GM19023 (cell line): ENCODE measurements around the gene PALLD.
"Not testable (repeated sequence)": the region's sequence is repeated elsewhere in the genome, so short reads cannot be mapped to it uniquely, and the experiment has no call there.

Source experiments
- ATAC-seq: cut with Tn5 transposase; IDR thresholded peaks from one replicate; pipeline ENCODE4 v1.9.1; 2021; ENCODE audit warnings: mild to moderate bottlenecking, moderate library complexity; ENCODE audit not compliant: unreplicated experiment

Gene PALLD

DNA sequence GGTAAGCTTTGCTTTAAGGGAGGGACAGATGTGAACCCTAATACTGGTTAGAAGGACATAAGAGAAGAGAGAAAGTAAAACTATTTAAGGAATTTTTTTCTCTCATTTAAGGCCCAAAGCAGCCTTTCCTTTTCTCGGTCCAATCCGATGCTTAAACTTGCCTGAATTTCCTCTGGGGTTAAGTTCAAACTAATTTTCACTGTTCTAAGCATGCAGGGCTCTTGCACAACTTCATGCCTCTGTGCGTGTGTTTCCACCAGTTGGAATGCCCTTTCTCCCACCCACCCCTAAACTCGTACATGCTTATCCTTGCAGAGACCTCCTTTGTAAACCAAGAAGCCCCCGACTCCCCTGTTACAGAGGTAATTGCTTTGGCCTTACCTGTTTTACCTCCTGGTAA lies 308.5 kb downstream of the PALLD start:
- no peak for ATAC-seq

DNA sequence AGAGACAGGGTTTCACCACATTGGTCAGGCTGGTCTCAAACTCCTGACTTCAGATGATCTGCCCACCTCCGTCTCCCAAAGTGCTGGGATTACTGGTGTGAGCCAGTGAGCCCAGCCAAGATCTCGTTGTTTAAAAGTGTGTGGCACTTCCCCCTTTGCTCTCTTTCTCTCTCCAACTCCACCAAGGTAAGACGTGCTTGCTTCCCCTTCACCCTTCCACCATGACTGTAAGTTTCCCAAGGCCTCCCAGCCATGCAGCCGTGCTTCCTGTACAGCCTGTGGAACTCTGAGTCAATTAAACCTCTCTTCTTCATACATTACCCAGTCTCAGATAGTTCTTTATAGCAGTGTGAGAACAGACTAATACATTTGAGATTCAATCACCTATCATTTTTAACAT lies 309.4 kb downstream of the PALLD start:
- ATAC-seq = not testable (repeated sequence)

DNA sequence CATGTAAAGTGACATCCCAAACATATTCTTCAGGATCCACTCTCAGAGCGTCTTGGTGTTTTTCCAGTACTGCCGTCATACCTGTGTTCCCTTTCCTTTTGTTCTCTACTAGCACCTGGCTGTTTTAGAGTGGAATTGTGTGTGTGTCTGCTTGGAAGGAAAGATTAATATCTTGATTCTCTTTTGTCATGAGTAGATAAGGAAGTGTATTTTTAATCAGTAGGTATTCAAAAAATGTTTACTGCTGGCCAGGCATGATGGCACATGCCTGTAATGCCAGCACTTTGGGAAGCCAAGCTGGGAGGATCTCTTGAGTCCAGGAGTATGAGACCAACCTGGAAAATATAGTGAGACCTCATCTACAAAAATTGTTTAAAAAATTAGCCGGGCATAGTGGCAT lies 314.4 kb downstream of the PALLD start:
- ATAC-seq = no peak

DNA sequence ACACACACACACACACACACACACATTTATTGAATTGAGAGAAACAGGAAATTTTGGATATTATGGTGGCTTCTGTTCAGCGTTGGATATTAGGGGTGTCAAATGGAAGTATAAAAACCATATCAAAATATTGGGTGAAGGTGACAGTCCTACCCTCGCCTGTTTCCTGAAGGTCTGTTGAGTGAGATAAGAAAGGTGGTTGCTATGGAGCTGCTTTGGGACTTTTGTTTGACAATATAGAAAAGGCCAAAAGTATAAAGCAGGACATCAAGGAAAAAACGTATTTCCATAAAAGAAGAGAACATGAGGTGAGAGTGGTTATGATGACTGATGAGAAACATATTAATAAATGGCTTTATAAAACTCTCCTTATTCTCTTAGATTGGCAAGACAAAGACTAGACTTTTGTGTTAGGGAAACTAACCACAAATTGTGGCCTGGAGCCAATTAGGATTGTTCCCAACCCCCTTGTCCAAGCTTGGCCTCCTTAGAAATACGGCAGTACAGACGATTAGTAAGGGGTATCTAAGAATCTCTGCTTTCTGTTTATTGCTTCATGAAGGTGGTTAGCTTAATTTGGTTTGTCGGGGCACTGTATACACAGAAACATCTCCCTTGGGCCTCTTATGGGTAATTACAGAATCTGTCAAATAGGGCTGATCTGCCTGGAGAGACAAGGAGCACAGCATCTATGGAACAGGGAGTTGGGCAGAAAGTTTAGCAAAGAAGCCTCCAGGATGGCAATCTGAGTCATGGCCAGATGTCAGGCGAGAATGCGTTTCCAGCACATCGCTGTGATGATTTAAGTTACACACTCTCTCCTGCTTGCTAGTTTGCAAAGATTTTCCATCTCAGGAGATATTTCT lies 315.2 kb downstream of the PALLD start:
- ATAC-seq = no peak

DNA sequence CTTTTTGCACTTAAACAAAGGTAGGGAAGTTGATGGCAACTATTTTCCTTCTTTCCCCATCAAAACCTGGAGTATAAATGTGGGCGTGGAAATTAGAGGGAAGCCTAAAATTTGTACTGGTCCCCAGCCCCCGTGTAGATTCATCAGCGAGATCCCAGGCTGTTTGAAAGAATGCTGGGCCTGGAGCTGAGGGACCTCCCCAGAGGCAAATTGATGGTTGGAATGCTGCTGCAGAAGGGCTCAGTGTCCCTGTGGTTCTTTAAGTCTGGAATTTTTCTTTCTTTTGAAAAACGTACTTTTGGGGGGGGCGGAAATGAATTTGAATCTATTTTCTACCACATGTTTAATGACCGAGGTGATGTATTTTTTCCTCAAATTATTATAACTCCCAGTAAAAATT lies 316.0 kb downstream of the PALLD start:
- no peak for ATAC-seq

DNA sequence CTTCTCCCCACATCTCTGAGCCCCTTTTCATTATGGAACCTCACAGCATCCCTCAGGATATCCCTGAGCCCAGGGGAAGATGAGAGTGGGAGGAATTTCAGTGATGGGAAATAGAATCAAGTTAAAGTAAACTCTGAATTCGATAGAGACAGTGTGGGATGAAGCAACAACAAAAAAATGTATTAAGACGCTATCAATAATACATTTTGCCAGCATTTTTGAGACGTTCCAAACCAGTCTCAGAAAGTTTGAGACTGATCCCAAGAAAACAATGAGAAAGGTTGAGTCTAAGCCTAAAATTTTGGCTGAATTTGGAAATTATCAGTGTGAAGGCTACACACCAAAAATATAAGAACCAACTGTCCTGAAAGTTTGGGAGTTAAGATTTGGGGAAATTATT lies 317.0 kb downstream of the PALLD start:
- ATAC-seq = no peak

DNA sequence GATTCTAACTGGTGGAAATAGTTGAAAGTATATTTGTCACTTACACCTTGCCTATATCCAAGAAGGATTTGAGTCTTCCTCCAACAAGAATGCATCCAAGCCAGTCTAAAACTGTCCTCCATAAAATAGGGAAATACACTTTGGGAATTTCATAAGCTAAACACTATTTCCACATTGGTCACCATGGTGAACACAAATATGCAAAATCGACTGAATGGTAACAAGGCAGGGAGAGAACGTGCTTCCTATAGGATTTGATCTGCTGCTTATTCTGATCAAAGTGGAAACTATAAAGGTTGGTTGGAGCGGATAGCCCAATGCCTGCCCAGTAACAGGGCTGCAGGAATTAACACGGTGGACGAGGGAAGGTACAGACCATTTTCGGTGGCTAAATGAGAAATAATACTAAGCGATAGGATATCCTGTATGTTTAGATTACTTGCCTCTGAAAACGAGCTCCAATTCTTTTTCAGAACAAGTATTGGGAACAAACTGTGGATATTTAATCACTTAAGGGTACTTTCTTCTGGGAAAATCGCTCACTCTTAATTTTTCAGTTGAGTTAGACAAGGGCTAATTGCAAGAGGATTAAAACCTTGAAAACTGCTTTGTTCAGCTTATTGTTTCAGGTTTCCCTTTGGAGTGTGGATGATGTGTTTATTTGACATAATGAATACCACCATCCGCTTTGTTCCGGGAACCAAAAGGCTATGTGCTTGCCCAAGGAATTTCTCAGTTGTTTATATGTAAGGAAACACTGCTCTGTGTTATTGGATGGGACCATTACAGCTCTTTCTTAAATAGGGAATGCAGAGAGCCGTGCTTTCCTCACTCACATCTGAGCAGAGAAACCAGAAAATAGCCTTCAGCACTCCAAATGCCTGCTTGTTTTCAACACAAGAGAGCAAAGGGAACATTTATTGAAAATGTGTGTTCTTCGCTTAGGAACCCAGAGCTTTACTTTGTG lies 318.8 kb downstream of the PALLD start:
- ATAC-seq = no peak

DNA sequence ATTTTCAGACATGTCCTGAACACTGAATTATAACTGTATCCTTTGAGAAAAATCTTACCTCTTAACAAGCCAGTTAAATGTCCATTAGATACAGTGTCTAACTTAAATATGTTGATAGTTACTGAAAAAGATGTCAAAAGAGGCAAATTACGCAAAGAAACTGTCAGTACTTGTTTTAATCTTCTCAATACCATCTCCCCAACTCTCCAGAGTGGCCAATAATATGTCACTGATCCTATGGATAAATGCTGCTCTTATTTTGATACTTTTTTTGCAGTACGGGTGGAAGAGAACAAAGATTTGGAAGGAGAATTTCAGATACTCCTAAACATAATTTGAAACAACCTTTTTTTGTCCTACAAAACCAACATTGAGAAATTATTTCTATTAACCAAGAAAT lies 320.5 kb downstream of the PALLD start:
- ATAC-seq = no peak

DNA sequence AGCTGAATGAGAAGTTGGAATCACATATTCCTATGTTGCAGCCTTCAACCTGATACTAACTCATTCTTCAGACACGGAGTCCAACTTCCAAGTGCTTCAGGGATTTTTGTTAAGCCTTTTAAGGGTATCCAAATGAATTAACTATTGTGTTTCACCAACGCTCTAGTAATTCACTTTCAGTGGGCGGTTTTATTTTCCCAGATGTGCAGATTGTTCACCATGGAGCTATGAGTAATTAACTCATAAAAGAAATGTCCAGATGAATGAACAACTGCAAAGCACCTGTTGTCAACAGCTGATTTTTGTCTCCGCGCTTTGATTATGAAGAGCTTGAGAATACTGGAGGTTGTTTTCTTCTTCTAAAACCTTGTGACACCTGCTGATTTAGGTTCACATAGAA lies 325.6 kb downstream of the PALLD start:
- ATAC-seq = no peak

DNA sequence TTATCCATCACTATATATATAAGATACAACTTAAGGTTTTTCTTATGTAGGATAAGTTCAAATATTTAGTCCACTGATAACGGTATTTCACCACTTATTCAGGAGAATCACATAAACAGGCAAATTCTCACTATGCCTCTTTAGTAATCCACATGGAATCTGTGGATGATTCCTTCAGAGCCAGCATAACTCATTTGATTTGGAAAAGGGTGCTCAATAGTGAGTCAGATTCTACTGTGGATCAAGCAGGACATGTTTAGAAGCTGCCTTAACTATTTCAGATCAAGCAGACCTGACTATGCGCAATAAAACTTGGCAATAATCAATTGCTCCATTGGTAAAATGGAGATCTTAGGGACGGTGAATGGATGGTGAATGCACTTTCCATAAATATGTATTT lies 329.1 kb downstream of the PALLD start:
- no peak for ATAC-seq

DNA sequence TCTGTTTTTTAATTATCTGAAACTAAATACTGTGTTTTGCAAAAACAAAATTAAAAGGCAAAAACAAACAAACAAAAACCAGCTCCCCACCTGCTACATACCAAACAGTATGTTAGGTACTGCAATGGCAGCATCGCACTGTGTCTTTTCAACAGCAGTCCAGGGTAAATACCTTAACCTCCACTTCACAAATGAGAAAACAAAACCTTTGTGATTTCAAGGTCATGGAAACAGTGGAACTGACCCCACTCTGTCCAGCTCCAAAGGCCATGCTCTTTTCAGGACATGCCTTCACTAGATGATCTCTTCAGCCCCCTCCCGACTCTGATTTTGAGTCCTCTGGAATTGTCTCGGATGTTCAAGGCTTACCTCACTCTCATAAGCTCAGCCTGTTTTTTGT lies 329.8 kb downstream of the PALLD start:
- no peak for ATAC-seq

DNA sequence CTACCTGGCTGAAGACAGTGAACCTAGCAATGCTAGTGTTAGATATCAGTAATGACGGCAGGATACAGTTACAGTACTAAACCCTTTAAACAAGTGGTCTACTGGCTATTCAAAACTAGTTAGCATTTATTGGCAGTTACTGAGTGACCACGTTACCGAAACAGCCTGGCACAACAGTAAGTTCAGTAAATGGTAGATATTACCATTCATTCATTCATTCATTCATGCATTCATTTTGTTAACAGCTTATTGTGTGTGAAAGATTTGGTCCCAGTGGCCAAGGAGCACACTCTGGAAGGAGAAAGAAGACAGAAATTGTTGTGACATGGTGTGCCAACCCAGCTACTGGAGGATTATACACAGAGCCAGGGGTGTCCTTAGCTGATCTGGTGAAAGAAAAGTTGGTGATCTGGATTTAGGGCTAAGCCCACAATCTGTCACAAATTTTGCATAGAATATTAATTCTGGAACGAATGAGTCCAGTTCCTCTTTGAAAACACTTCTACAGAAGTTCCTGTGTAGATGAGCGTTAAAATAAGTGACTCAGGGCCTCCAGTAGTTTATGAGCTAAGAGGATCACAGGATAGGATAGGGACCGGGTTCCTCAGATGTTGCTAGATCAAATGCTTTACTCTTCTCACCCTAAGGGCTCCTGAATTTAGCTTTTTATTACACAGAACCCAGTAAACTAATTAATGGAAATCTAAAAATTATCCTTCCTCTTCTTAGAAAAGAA lies 334.1 kb downstream of the PALLD start:
- no peak for ATAC-seq

DNA sequence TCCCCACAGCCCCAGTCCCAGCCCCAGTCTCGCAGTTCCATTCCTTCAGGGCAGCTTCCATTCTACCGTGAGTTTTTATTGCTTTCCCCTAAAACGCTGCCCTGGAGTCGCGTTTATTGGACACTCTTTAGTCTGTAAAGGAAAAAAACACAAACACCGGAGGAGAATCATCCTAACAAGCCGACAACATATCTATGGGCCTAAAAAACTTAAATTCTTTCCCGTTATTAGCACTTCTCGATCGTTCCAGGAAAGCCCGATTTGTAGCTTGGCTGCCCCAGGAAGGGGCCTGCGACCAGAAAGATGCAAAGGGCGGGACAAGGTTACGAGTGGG lies 334.7 kb downstream of the PALLD start:
- ATAC-seq = peak; percentile 14

DNA sequence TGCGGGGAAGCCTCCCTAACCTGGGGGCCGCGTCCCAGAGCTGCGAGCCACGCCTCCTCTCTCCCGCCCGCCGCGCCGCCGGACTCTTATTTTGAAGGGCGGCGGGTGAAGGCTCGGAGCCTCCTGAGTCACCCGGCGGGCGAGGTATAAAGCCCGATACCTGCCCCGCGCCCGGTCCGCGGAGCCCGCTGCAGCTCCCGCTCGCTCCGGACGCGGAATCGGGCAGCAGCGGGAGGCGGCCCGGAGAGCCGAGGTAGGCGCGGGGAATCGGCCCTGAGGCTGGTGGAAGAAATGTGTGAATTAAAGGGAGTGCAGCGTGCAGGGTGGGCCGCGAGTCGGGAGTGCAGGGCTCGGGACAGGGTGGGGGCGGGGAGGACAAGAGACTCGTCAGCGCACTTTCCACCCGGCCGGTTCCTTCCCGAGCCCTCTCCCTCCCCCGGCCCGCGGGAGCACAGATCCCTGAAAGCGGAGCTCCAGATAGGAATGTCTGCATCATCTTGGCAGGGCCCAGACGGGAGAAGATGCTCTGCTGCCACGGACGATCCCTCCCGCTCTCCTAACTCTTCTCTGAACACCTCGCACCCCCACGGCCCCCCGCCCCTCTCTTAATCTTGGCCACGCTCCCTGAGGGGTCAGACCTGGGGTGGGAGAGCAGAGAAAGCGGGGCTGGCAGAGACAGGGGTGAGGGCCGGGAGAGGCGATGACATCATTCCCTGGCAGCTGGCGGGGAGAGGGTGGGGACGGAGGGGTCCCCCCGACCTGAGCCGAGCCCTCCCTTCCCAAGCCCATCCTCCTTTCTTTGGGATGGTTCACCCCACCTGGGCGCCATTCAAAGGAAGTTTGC lies 335.3 kb downstream of the PALLD start:
- peak; percentile 92 for ATAC-seq

DNA sequence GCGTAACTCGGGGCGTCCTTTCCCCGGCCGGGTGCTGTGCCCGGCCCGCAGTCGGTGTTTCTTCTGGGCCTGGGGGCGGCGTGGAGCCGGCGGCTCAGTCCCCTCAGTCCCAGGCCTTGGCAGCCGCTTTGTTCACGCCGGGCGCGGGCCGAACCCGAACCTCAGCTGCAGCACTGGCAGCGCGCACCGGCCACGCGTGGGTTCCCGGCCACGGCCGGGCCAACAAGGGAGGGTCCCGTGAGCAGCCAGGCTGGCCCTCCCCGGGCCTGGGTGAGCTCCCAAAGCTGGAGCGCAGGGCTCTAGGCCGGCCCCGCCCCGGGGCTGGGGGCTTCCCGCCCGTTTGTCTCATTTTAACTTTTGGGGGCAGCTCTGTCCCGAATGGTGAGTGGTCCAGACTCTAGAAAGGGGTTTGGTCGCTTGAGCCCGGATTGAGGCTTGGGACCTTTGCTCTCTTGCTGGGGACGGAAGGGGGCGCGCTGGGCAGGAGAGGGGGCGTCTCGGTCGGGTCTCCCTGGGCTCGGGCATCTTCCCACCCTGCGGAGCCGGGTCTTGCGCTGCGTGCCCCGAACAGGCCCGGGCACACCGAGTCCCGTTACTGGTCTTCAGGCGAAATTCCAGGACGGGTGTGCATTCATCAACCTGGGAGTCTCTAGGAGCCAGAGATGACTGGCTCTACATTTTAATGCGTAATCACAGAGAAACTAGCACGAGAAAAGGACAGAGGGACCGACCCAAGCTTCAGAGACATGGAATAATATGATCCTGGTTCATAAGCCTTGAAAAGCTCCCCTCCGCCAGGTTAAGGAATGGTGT lies 336.1 kb downstream of the PALLD start:
- ATAC-seq = peak; percentile 5

DNA sequence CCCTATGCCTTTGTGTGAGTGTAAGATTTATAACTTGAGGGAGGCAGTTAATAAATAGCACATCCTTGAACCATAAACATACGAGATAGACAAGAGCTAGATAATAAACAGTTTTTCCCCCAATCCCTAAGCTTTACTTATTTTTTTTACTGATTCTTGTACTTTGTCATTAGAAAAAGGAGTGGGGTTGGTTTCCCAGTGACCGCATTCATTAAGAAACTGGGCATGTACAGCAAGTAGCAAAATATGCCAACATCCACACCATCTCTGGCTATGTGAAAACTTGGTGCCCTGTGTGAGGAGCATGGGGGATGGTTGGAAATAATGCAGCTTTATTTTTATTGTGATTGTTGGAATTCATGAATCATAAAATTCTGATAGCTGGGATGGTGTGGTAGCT lies 337.0 kb downstream of the PALLD start:
- no peak for ATAC-seq

DNA sequence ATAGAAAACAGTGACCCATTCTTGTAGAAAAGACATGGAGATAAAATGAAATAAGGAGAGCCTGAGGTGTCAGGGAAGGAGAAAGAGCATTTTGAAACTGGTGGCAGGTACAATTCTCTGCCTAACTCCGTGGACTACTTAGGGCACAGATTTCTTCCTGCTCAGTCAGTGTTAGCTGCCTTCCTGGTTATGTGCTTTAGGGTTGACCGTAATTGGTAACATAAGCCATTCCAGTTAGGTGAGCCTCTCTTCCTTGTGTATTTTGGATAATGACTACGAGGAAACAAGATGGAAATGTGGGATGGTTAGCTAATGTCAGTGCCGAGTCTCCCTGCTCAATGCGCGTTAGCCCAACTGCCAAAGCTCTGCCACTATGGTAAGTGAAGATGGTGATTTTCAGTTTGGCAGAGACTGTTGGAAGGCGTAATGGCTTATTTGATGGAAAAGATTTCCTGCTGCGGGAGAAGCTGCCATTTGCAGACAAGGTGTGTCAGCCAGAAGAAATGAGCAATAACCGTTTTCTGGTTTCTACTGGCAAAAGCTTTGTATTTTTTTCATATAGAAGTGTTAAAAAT lies 339.1 kb downstream of the PALLD start:
- ATAC-seq = no peak

DNA sequence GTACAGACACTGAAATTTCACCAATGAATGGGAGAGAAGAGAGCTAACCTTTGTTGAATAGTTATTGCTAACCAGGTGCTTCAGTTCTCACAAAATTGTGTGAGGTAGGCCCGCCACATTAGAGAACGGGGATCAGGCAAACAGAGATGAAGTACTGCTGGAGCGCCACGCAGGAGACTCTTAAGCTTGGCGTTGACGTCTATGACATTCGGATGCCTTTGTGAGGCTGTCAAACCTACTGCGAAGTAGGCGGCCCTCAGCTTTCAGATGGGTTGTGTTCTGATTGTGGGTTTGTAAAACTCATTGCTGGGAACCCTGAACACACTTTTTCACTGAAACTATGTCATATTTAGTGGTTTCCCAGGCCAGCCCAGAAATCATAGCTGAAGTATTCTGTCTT lies 339.6 kb downstream of the PALLD start:
- ATAC-seq = no peak

DNA sequence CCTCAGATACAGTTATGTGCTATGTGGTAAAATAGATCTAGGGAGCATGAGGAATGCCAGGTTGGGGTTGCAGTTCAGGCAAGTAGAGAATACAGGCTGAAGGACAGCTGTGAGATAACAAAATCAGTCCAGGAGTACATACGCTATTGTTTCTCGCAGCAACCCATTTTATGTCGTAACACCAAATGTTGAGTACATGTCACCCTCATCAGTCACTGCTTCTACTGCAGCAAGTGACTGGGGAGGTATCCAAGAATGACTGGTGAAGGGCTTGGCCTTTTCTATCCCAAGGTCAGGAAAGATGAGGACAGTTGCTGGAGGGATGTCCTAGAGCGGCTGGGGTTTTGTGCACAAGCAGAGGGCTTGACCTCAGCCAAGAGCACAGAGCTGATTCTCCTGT lies 341.1 kb downstream of the PALLD start:
- ATAC-seq = no peak
